HG02870 (cell line): ENCODE measurements around the gene CEP85.
"Not testable (repeated sequence)": the region's sequence is repeated elsewhere in the genome, so short reads cannot be mapped to it uniquely, and the experiment has no call there.

ENCODE experiments used
- ATAC-seq: cut with Tn5 transposase; IDR thresholded peaks from one replicate; pipeline ENCODE4 v1.9.1; 2021; ENCODE audit warnings: mild to moderate bottlenecking, moderate library complexity; ENCODE audit not compliant: unreplicated experiment

Gene CEP85

DNA sequence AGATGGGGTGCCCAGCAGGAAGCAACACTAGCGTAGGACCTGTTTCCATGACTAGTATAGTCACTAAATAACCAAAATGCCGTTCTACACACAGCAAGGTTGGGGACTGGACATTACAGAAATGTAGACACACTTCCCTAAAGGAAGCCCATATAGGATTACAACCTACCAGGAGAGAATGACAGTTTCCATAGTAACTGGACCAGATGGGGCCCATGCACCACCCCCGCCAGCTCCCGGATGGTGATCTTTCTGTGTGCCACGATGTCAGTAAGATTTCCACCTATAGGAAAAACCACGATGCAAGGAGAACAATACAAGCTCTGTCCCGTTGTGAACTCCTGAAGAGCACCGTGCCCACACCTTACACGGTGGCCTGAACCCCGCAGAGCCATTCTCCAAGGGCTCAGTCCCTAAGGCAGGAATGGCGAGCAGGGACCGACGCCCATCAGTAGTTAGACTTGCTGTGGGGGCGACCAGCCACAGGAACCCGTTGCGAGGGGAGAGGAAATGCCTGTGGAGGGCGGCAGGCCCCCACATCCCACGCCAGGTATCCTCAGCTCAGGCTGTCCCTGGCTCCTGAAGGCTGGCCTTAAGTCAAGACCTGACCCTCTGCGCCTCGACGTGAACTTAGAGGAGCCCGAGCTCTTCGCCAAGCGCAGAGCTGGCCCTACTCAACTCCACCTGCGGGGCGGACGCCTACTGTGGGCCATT lies 13.6 kb upstream of the CEP85 start:
- ATAC-seq: no peak

DNA sequence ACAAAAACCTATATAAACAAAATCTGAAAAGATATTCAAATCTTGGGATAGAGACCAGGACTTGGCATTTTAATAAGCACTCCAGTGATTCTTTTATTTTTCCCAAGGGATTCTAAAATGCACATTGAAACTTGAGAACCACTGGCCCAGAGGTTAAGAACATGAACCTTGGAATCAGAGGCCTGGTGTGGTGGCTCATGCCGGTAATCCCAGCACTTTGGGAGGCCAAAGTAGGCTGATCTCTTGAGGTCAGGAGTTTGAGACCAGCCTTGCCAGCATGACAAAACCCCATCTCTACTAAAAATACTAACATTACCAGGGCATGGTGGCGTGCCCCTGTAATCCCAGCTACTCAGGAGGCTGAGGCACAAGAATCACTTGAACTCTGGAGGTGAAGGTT lies 12.9 kb upstream of the CEP85 start:
- ATAC-seq: no peak

DNA sequence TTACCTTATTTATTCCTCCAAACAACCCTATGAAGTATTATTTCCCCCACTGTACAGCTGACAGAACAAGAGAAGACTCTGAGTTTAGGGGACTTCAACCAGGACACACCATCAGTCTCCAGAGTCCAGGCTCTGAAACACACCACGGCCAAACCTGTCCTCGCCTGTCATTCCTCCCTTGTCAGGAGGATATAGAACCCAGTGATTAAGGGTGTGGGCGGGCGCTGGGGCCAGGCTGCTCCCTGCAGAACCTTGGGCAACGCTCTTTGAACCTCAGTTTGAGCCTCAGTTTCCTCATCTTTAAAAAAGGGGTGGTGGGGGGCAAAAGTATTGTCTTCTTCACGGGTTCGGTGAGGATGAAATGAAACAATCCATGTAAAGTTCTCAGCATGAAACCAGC lies 9.4 kb upstream of the CEP85 start:
- no peak for ATAC-seq

DNA sequence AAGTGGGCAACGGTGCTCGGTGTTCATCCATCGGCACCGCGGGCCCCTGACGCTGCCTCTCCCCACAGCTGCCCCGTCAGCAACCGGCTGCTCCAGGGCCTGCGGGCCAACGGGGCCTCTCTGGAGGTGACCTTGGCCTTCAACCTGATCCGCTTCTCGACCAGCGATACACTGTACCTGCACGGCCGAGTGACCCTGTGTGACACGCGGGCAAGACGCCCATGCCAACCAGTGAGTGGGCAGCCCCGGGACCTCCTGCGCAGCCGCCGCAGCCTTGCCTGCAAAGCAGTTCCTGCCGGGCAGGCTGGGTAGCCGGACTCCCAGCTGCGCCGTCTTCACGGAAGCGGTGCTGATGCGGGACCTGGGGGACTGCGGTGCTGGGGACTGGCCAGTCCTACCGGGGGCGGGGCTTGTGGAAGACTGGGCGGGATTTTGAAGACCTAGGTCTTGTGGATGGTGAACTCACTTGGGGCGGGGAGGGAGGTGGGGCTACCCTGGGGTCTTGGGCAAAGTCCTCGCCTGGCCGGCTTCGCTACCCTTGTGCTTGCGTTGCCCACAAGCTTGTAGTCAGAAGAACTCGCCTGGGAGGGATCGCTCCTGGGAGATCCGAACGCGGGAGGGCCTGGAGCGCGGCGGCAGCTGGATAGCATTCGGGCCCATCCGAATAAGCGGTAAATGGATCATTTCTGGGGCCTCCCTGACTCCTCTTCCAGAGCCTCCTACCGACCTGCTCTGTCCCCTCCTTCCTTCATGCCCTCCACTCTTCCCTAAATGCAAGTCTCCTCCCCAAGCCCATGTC lies 8.8 kb upstream of the CEP85 start:
- ATAC-seq: no peak

DNA sequence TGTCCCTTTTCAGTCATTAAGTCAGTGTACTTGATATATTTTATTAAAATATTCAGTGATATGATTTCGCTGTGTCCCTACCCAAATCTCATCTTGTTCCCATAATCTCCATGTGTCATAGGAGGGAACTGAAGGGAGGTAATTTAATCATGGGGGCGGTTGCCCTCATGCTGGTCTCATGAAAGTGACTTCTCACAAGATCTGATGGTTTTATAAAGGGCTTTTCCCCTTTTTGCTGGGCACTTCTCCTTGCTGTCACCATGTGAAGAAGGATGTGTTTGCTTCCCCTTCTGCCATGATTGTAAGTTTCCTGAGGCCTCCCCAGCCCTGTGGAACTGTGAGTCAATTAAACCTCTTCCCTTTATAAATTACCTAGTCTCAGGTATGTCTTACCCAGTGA lies 3.3 kb upstream of the CEP85 start:
- not testable (repeated sequence) for ATAC-seq

DNA sequence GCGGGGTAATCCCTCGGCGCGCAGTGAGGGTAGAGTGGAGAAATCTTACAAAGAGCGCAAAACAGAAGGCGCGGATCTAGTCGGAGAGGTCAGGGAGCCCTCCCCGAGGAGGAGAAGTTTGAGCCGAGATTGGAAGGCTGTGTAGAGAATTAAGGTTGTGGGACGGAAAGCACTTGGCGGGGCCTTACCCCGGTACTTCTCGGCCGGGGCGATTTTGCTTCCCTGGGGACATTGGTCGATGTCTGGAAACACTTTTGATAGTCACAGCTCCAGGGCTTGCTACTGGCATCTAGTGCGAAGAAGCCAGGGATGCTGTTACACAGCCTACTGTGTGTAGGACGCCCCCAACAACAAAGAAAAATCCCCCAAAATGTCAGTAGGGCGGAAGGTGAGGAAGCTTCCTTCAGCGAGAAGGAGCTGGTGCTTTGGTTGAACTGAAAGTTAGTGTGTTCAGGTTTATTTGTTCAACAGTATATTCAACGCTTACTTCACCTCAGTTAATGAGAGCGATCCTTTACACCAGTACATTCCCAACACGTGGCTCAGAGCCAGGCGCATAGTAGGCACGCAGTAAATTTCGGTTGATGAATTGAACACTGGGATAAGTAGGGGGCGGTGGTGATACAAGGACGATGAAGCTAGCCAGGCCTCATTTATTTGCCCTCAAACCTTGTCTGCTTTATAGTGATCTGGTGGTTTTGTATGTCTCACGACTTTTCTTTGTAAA lies 807 bp downstream of the CEP85 start:
- no peak for ATAC-seq

DNA sequence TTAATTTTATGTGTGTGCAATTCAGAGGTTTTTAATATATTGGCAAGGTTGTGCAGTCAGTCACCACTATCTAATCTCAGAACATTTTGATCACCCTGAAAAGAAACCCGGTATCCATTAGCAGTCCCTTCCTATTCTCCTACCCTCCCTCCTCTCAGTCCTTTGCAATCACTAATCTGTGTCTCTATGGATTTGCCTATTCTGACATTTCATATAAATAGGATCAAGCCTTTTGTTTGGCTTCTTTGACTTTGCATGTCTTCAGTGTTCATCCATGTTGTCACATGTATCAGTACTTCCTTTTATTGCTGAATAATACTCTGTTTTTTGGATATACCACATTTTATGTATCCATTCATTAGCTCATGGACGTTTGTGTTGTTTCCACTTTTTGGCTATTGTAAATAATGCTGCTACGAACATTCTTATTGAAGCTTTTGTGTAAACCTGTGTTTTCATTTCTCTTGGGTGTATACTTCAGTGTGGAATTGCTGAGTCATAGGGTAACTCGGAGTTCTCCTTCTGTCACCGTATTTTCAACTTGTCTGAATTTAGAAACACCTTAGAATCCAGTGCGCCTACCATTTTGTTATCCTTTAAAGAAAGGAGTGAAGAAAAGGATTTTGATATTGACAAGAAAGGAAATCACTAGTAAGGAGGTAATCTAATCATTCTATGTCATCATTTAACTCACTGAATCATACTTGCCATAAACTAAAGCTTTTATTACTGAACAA lies 3.4 kb downstream of the CEP85 start:
- no peak for ATAC-seq

DNA sequence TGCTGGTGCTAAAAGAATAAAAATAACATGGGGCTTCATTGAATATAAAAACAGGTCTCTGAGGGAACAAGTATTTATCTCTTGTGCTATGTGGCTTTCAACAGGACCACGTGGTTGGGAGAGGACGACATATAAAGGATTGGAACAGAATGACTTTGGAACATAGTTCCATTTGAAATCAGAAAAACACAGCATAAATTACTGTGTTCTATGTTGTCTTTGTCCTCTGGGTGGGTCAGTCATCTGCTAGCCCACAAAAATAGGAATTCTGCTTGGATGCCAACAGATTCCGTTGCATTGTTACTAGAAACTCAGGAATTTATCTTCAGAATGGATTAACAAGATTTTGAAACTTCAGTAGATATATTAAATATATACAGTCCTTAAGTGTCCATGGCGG lies 5.9 kb downstream of the CEP85 start:
- ATAC-seq: no peak

DNA sequence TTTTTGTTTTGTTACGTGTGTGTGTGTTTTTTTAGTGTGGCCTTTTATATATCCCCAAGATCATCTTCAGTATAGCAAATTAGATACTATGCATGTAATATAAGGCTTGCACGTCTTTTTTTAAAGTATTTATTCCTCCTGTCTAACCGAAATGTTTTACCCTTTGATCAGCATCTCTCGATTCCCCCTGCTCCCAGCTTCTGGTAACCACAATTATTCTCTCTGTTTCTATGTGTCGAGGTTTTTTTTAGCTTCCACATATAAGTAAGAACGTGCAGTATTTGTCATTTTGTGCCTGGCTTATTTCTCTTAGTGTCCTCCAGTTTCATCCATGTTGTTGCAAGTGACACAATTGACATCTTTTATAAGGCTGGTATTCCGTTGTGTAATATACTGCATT lies 18.7 kb downstream of the CEP85 start:
- no peak for ATAC-seq

DNA sequence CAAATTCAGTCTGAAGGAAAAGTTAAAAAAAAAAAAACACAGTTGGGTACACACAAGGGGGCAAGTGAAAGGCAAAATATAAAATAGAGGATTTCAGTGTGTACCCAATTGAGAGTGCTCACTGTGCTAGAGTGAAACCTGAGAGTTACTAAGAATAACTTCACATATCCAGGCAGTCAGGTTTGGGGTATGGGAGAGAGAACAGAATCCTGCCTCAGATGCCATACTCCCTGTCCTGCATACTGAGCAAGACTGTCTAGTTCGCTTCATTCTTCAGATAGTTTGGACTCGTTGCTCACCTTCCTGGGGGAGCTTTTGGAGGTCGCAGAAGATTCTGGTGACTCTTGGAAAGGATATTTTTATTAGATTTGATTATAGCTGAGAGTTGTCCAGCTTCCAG lies 20.4 kb downstream of the CEP85 start:
- ATAC-seq: no peak

DNA sequence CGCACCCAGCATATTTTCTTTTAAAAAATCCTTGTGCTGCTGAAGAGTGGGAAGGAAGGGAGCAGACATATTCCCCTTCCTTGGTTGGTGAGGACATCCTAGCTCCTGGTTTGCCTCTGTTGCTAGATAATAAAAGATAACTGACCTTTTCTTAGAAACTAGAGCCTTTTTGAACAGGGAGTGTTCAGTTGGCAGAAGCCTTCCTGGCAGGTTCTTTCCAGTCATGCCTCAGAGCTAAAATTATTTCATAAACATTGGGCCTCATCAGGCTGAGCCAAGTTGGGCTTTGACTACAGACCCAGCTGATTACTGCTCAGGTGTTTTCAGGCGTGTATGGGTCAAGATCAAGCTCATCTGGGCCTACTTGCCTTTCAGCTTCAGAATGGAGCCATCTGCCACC lies 23.2 kb downstream of the CEP85 start:
- ATAC-seq: no peak

DNA sequence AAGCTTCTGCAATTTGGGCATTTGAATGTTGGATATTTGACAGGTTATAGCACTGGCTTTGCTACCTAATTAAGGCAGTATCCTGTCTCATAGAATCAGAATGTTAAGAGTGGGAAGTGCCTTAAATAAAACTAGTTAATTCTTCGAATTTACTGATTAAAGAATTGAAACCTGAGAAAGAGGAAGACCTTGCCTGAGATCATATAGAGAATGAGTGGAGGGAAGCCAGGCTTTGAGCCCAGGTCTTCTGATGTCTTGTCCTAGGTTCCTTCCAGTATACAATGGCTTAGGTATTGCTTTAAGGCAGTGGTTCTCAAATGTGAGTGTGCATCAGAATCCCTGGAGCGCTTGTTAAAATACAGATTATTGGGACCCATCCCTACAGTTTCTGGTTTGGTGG lies 25.0 kb downstream of the CEP85 start:
- no peak for ATAC-seq

DNA sequence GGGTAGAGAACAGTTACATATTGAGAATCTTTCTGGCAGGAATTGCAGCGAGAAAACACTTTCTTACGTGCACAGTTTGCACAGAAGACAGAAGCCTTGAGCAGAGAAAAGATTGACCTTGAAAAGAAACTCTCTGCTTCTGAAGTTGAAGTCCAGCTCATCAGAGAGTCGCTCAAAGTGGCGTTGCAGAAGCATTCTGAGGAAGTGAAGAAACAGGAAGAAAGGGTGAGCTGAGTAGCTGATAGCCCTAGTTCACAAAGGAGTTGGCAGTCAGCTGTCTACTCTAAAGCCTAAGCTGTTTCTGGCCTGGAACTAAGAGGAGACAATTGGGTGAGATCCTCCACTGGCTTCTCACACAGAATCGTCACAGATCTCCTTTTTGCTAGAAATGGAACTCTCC lies 25.6 kb downstream of the CEP85 start:
- no peak for ATAC-seq

DNA sequence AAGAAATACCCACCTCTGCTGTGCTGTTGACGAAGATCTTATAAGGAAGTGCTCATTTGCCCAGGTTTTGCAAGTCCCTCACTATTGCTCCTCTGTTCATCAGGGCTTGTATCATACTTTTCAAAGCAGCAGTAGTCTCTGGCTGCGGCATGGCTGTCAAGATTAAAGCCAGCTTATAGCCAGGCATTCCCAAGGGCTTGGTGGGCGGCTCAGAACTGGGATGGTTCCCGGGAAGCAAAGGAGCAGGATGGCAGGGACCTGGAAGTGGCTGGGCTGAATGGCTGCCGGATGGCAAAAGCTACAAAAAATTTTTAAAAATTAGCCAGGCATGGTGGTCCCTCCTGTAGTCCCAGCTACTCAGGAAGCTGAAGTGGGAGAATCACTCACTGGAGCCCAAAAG lies 29.2 kb downstream of the CEP85 start:
- no peak for ATAC-seq

DNA sequence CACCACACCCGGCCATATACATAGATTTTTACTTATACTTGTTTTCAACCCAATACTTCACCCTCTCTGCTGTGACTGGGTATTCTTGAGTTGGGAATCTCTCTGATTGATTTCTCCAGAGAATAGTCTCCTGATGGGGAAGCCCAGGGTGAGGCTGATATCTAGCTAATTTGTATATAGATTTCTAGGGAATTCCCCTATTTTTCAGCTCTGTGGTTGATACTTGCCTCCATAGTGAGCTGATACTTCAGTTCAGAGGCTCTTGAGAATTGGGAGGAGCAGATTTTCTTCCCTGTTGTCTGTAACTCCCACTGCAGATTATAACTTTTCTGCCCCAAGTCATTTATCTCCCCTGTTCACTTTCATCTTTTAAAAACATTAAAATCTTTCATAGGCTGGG lies 31.4 kb downstream of the CEP85 start:
- no peak for ATAC-seq

DNA sequence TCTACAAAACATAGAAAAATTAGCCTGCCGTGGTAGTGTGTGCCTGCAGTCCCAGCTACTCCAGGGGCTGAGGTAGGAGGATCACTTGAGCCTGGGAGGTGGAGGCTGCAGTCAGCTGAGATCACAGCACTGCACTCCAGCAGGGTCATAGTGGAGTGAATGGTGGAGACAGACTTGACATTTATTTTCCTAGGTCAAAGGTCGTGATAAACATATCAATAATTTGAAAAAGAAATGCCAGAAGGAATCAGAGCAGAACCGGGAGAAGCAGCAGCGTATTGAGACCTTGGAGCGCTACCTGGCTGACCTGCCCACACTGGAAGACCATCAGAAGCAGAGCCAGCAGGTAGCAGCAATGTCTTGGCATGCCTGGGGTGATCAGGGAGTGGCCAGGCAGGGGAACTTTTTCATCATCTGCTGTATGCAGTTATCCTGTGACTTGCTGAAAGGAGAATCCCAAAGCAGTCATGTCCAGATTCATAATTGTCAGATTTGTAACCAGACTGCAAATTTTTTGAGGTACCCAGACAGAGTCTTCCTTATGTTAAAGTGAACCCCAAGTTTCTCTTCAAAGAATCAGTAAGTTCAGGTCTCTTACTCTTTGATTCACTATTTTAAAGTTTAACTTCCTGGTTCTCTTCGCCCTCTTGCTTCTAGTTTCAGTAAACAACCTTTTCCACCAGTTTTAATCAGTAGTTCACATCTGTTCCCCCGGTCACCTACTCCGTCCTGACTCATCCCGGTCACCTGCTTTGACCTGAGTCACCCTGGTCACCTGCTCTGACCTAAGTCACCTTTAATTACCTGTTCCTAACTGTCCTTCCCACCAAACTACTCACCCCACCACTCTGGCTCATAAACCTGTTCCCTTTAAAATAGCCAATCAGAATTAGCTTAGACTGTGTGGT lies 34.5 kb downstream of the CEP85 start:
- ATAC-seq: no peak

DNA sequence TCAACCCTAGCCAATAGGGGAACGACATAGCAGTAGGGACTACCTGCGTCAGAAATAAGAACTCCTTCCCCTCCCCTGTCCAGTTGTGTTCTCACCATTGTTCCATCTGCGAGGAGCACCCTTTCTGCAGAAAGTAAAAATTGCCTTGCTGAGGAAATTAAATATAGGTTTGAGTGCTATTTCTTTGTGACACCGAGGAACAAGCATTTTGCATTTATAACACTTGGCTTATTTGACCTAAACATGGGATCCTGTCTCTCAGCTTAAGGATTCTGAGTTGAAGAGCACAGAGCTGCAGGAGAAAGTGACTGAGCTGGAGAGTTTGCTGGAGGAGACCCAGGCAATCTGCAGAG lies 35.2 kb downstream of the CEP85 start:
- ATAC-seq: no peak

DNA sequence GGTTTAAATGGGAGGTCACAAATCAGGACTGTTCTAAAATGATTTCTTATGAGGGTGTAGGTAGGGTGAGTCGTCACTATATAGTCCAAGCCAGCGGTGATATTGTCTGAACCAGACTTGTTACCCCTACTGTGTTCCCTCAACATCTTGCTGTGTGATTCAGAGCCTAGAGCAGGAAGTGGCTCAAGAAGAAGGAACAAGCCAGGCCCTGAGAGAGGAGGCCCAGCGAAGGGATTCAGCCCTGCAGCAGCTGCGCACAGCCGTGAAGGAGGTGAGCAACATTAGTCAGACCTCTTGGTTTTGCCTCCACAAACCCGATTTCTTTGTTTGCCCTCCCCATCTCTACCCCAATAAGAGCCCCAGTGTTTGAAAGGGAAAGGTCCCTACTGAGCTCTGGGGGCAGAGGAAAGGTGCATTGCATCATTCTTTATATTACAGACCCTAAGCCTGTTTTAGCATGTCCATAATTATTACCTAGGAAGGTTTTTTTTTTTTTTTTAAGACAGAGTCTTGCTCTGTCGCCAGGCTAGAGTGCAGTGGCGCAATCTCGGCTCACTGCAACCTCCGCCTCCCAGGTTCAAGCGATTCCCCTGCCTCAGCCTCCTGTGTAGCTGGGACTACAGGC lies 40.9 kb downstream of the CEP85 start:
- ATAC-seq: no peak

DNA sequence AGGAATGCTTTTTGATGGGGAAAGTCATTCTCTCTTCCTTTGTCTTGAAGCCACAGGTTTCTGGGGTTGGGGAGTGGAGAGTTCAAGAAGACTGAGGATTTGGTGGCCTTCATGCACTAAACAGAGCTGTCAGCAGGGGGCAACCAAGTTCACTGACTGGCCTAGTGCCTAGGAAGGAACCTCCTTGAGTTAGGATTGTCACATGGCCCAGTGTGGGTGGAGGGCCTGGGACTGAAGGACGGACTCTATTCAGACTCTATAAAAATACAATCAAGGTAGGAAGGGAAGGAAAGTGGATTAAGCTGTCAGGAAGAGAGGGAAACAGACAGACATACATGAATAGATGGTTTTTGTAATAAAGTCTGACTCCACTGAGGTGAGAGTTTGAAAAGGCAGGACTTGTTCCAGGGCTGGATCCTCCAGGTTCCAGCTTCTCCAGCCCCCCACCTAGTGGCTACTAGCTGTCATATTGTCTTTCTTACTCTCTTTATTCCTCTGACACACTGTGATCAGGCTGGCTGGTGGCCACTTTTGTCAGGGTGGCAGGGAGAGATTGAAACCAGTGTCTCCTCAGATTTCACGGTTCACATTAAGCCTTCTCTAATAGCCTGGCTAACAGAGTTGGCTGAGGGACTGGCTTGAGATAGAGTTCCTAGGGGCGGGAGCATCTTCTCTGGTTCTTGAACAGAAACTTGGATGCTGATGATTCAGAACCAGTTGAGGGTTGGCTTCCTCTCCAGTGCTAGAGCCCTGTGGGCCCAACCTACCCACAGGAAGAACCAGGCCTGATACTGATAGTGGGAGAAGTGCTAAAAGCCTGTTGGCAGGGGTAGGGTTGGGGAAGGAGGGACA lies 41.8 kb downstream of the CEP85 start:
- ATAC-seq: no peak
